DMS 273 (cell line): ENCODE data around the gene SND1.
A peak's percentile ranks its signal among the peaks of the same experiment; 100 is the strongest.

Experiments
- DNase-seq: peaks from one replicate; lab custom pipeline; 2025; ENCODE audit not compliant: unreplicated experiment; lab: John Stamatoyannopoulos, UW

SND1 gene

GRCh38 chr7:127920787-127921438 is 268.9 kb downstream of the SND1 start:
- DNase-seq: no peak

GRCh38 chr7:127922656-127923055 is 270.7 kb downstream of the SND1 start:
- DNase-seq: no peak

GRCh38 chr7:127924874-127925273 is 272.9 kb downstream of the SND1 start:
- no peak for DNase-seq

- DNase-seq: no peak
Measured at GRCh38 chr7:127927348-127927696, 275.3 kb downstream of the SND1 start.

- no peak for DNase-seq
Measured at GRCh38 chr7:127928222-127928621, 276.2 kb downstream of the SND1 start.

GRCh38 chr7:127928852-127929251 is 276.9 kb downstream of the SND1 start:
- DNase-seq: no peak

GRCh38 chr7:127930341-127931328 is 278.6 kb downstream of the SND1 start:
- DNase-seq: no peak

GRCh38 chr7:127932076-127932475 is 280.1 kb downstream of the SND1 start:
- no peak for DNase-seq

- no peak for DNase-seq
Measured at GRCh38 chr7:127932496-127932895, 280.5 kb downstream of the SND1 start.

- no peak for DNase-seq
Measured at GRCh38 chr7:127933146-127933545, 281.2 kb downstream of the SND1 start.

GRCh38 chr7:127934711-127935110 is 282.7 kb downstream of the SND1 start:
- DNase-seq: no peak

GRCh38 chr7:127935847-127936376 is 283.9 kb downstream of the SND1 start:
- DNase-seq: peak; percentile 47

GRCh38 chr7:127937066-127937680 is 285.2 kb downstream of the SND1 start:
- no peak for DNase-seq

- no peak for DNase-seq
Measured at GRCh38 chr7:127938588-127938987, 286.6 kb downstream of the SND1 start.

- no peak for DNase-seq
Measured at GRCh38 chr7:127940381-127941160, 288.6 kb downstream of the SND1 start.

- no peak for DNase-seq
Measured at GRCh38 chr7:127941476-127942210, 289.6 kb downstream of the SND1 start.

GRCh38 chr7:127943541-127944521 is 291.8 kb downstream of the SND1 start:
- peak; percentile 86 for DNase-seq

- no peak for DNase-seq
Measured at GRCh38 chr7:127946111-127946510, 294.1 kb downstream of the SND1 start.

GRCh38 chr7:127946847-127947246 is 294.9 kb downstream of the SND1 start:
- DNase-seq: no peak
